NCI-H2081 (cell line): ENCODE data around the gene STK32B.

Experiments
- DNase-seq, 2 experiments: peaks; one replicate each; lab custom pipeline; 2025; lab: John Stamatoyannopoulos, UW

Gene STK32B

GRCh38 chr4:5067908-5068307 lies 16.6 kb downstream of the STK32B start:
- no peak for DNase-seq

GRCh38 chr4:5069901-5070300 lies 18.6 kb downstream of the STK32B start:
- DNase-seq, result no peak

DNA sequence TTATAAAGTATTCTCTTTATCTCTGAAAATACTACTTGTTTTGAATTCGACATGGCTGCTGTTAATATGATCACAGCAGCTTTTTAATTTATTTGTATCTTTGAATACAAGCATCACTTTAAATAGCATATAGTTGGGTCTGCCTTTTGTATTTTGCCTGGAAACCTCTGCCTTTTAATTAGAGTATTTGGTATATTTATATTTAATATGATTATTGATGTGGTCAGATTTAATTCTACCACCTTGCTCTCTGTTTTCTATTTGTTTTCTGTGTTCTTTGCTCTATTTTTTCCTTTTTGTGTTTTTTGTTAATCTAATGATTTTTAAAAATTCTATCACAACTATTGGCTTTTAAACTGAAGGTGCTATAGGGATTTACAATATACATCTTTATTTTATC lies 21.7 kb downstream of the STK32B start:
- no peak for DNase-seq

GRCh38 chr4:5078009-5078408 lies 26.7 kb downstream of the STK32B start:
- no peak for DNase-seq

GRCh38 chr4:5079581-5079980 lies 28.3 kb downstream of the STK32B start:
- no peak for DNase-seq

- no peak for DNase-seq
Measured at GRCh38 chr4:5081441-5081999, 30.2 kb downstream of the STK32B start.

GRCh38 chr4:5082376-5082775 lies 31.1 kb downstream of the STK32B start:
- DNase-seq, result no peak

GRCh38 chr4:5084911-5085475 lies 33.7 kb downstream of the STK32B start:
- no peak for DNase-seq

DNA sequence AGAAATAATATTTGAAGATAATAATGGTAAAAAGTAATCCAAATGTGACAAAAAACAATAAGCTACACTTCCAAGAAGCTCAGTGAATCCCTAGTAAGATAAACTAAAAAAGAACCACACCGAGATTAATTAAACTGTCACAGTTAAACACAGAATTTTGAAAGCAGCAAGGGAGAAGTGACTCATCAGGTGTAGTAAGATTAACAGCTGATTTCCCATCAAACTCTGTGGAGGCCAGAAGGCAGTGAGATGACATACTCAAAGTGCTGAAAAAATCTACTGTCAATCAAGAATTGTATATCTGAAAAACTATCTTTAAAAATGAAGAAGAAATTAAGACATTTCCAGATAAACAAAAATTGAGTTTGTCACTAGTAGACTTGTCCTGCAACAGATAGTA lies 35.3 kb downstream of the STK32B start:
- DNase-seq, result no peak

GRCh38 chr4:5096261-5096660 lies 45.0 kb downstream of the STK32B start:
- DNase-seq, result no peak

DNA sequence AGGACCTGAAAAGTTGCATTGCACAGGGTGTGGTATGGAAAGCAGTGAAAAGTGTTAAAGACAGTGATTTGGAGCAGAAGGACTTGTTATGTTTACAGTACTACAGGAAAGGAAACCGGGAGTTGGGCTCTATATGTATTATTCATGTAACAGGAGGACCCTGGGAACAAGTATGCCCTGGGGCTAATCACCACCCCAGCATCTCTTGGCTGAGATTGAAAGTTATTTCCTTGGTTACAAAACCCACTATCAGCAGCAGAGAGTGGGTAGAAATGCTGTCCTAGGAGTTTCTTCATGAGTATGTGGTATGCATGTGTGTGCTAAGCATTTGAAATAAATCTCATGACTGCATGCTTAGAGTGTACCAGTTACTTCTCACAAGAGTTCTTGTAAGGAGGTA lies 46.9 kb downstream of the STK32B start:
- DNase-seq, result no peak

- DNase-seq, result no peak
Measured at GRCh38 chr4:5100336-5100735, 49.1 kb downstream of the STK32B start.

- no peak for DNase-seq
Measured at GRCh38 chr4:5100986-5101385, 49.7 kb downstream of the STK32B start.

DNA sequence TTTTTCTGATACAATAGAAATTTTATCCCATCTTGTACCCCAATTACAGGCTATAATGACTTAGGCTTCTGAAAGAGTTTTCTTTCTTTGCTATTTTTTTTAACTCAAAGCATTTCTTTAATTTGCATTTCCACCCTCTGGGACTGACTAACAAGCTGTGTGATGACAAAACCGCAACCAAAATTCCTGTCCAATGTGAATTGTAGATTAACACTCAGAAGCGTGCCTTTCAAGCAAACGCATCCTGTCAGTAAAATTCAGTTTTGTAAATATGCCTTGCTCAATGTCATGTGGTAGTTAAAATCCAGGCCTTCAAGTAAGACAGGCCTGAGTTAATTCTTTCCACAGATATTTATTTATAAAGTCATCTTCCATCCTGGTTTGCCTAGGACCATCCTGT lies 50.3 kb downstream of the STK32B start:
- no peak for DNase-seq

GRCh38 chr4:5110901-5111300 lies 59.6 kb downstream of the STK32B start:
- DNase-seq, result no peak

DNA sequence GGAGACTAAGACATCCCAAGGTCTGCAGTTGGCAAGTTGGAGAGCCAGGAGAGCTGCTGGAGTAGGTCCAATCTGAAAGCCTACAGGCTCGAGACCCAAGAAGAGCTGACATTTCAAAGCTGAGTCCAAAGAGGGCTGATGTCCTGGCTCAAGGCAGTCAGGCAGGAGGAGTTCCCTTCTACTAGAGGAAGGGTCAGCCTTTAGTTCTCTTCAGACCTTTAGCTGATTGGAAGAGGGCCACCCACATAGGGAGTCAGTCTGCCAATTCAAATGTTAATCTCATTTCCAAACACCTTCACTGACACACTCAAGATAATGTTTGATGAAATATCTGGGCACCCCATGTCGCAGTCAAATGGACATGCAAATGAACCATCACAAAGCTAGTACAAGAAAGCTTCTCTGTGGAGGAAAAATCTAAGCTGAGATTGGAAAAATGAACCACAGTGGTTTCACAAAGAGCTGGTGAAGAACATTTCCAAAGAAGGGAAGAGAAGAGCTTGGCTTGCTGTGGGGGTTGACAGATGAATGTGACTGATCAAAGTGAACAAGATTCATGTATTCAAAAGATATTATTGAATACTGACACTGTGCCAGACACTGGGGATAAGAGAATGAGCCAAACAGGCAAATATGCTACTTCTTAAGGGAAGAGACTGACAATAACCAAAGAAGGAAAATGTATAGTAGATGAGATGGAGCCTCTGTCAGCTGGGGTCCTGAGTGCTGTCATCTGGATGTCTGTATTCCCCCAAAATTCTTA lies 61.2 kb downstream of the STK32B start:
- DNase-seq, result no peak

DNA sequence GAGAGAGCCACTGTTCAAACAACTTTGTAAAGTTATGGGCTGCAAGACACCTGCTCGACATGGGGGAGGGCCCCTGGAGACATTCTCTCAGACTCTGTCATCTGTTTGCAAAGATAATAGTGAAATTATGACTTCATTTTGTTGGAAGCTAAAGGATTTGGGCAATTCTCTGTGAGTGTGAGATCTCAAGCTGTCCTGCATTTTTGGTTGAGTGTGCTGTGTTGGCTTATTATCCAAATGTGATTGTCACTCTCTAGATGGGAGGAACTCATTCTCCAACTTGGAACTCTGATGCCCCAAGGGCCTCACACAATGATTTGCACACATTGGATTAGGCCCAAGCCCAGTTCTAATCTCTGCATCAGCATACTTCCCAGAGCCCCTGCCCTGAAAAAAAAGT lies 63.7 kb downstream of the STK32B start:
- no peak for DNase-seq

GRCh38 chr4:5118091-5118786 lies 67.0 kb downstream of the STK32B start:
- DNase-seq, result no peak

DNA sequence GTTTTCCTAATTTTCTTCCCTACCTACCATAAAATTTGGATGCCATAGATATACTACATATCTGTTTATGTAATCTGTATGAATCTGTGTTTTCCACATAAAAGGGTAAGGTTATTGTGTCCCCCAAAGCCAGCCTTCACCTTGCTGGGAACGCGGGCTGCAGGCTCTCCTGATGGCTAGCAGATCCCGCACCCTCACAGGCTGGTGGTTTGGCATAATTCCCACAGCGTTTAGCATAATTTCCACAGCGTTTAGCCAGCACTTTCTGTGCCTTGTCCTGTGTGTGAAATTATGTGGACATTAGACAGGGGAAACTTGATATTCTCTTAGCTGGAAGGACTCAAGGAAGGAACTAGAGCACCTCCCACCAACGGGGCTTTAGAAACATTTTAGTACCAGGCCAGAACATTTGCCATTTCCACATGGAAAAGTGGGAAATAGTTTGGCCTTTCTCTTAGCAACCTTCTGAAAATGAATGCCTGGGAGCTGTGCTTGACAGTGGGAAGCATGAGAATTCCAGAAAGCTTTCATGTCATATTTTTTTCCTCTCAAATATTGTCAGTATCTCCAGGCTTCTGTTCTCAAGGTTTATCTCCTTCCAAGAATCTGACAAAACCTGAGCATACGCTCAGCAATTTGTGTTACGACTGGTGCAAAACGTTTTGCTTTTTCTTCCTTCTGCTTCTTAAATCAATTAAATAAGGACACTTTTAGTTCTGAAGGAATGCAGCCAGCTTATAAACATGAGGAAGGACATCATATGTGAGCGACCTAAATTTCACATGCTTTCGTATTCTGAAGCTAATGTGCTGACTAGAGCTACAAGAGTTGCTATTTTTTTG lies 67.9 kb downstream of the STK32B start:
- DNase-seq, result no peak

GRCh38 chr4:5120067-5120466 lies 68.8 kb downstream of the STK32B start:
- no peak for DNase-seq

DNA sequence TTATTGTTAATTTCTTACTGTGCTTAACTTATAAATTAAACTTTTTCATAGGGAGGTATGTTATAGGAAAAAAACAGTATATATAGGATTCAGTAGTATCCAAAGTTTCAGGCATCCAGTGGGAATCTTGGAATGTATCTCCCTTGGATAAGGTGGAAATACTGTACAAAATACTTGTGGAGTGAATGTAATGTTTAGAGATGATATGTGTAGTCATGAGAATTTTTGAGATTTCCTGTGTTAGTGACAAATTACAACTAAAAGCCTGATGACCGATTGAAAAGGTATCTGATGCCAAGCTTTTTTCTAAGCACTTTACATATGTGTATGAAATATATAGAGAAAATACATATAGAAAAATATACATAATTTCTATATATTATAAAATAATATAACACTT lies 69.2 kb downstream of the STK32B start:
- DNase-seq, result no peak

DNA sequence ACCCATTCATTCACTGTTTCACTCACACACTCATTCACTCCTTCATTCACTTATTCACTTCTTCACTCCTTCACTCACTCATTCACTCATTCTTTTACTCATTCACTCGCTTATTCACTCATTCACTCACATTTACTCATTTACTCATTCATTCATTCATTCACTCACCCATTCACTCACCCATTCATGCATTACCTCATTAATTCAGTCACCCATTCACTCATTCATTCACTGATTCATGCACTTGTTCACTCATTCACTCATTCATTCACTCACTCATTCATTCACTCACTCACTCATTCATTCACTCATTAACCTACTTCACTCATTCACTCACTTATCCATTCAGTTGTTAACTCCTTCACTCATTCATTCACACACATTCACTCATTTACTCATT lies 70.8 kb downstream of the STK32B start:
- DNase-seq, result no peak
